Calu3 (cell line): ENCODE measurements around the gene PTPN20. TPM values are rescaled to one million over a fixed set of nuclear protein-coding genes. Genes with fewer than 3 reads are reported as not detected.

ENCODE experiments used
- BruUV-seq: library from RNA; stranded (reverse); fragments of 400-500 nt; replicated peaks from 2 replicates; lab custom pipeline; 2021; lab: Mats Ljungman, UMichigan
- CTCF ChIA-PET: fragments of 300-600 bp; sonication (Branson Sonifier 250); formaldehyde crosslinking; loops from one replicate; lab custom pipeline; 2022; ENCODE audit warnings: antibody characterized with exemption; lab: Charles Lee
- DNase-seq: peaks from one replicate; pipeline ENCODE4 v3.0.0; 2022
- H3K27ac Mint-ChIP-seq: one replicate; pipeline ENCODE4 v1.8.0; 2022; ENCODE audit warnings: mixed read lengths; ENCODE audit not compliant: unreplicated experiment
- H3K27me3 Mint-ChIP-seq: one replicate; pipeline ENCODE4 v1.8.0; 2022; ENCODE audit warnings: mixed read lengths; ENCODE audit not compliant: unreplicated experiment
- H3K36me3 Mint-ChIP-seq: one replicate; pipeline ENCODE4 v1.8.0; 2022; ENCODE audit warnings: mild to moderate bottlenecking, moderate library complexity, mixed read lengths; ENCODE audit not compliant: insufficient read depth, unreplicated experiment
- H3K4me1 Mint-ChIP-seq: one replicate; pipeline ENCODE4 v1.8.0; 2022; ENCODE audit warnings: mild to moderate bottlenecking, low read depth, mixed read lengths; ENCODE audit not compliant: unreplicated experiment
- H3K4me3 Mint-ChIP-seq: one replicate; pipeline ENCODE4 v1.8.0; 2022; ENCODE audit warnings: mild to moderate bottlenecking, low read depth, moderate library complexity, mixed read lengths; ENCODE audit not compliant: unreplicated experiment
- H3K9me3 Mint-ChIP-seq: one replicate; pipeline ENCODE4 v1.8.0; 2022; ENCODE audit warnings: low read depth, mixed read lengths; ENCODE audit not compliant: unreplicated experiment
- intact Hi-C: fragments of 100-400 bp; cut with micrococcal nuclease; formaldehyde crosslinking; loops from one replicate; pipeline ENCODE4 v1.10.0; 2022; ENCODE audit not compliant: unreplicated experiment
- total RNA-seq: library from RNA; stranded (reverse); gene quantifications from 2 replicates; pipeline ENCODE4 v1.2.3, GENCODE V29; 2022
- TF ChIP-seq, protein P1 (sequence below): fragments of 200-600 bp; IDR thresholded peaks from one replicate; pipeline ENCODE4 v1.8.0; 2022; ENCODE audit warnings: antibody characterized with exemption; ENCODE audit not compliant: unreplicated experiment

PTPN20 gene
- total RNA-seq, 1 experiment from 2014 or later, result 7.1 TPM

DNA sequence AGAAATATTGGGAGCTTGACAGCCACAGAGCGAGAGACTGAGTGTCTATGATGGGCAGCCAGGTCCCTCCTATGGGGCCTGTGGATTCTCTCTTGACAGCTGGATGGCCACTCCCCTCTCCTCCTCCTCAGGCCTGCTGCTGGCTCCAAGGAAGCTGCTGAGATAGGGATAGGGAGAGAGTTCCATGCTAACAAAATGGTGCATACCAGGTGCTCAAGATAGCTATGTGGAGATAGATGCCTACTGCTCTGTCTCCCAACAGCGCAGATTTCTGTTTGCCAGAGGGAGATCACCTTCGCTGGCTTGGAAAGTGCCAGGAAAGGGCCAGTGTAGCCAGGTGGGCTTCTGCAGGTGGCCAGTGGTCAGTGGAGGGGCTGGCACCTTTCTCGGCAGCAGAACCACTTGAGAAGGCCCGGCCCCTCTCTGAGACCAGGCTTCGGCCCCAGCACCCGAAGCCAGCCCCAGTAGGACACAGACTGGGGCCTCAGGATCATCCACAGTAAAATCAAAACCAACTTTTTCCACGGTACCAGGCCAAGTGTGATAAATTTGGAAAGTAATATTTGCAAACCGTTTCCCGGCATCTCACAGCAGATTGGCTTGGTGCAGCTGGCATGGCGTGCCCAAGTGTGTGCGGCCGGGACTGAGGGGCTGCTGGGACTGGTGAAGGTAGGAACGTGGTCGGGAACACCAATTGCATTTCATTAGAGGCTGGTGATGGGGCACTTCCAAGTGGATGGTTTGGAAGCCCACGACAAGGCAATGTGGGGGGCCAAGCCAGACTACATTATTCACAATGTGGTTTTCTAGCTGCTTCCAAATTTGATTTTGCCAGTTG is 139.6 kb downstream of the PTPN20 start:
- H3K4me3 Mint-ChIP-seq, result no peak overlapping the region
- no peaks in the 10 kb centered on the region for H3K9me3 Mint-ChIP-seq
- no peaks in the 10 kb centered on the region for H3K4me1 Mint-ChIP-seq
- H3K27me3 Mint-ChIP-seq, result peaks cover 27% of the 10 kb centered on the region
- H3K27ac Mint-ChIP-seq, result no peak overlapping the region
- intact Hi-C loops, result no loop called here
- DNase-seq, result no peak
- no peaks in the 10 kb centered on the region for H3K36me3 Mint-ChIP-seq
- TF ChIP-seq, protein P1, sequence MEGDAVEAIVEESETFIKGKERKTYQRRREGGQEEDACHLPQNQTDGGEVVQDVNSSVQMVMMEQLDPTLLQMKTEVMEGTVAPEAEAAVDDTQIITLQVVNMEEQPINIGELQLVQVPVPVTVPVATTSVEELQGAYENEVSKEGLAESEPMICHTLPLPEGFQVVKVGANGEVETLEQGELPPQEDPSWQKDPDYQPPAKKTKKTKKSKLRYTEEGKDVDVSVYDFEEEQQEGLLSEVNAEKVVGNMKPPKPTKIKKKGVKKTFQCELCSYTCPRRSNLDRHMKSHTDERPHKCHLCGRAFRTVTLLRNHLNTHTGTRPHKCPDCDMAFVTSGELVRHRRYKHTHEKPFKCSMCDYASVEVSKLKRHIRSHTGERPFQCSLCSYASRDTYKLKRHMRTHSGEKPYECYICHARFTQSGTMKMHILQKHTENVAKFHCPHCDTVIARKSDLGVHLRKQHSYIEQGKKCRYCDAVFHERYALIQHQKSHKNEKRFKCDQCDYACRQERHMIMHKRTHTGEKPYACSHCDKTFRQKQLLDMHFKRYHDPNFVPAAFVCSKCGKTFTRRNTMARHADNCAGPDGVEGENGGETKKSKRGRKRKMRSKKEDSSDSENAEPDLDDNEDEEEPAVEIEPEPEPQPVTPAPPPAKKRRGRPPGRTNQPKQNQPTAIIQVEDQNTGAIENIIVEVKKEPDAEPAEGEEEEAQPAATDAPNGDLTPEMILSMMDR, result no peak
- CTCF ChIA-PET, result no interaction called here
- no TSS peak for BruUV-seq

GRCh38 chr10:47051741-47052238 is 140.6 kb downstream of the PTPN20 start:
- intact Hi-C loops, result no loop called here
- H3K4me1 Mint-ChIP-seq, result no peaks in the 10 kb centered on the region
- BruUV-seq, result no TSS peak
- H3K27me3 Mint-ChIP-seq, result peaks cover 25% of the 10 kb centered on the region
- H3K36me3 Mint-ChIP-seq, result no peaks in the 10 kb centered on the region
- H3K9me3 Mint-ChIP-seq, result no peaks in the 10 kb centered on the region
- no peak for DNase-seq
- H3K4me3 Mint-ChIP-seq, result no peak overlapping the region
- CTCF ChIA-PET, result interaction anchor here (0.7 kb wide), 1 partner anchor 8 kb away, joined by 3 read pairs; no protein-coding TSS in a partner anchor
- no peak overlapping the region for H3K27ac Mint-ChIP-seq
- TF ChIP-seq, protein P1, result no peak
